Naive B cell (primary cell): ENCODE data around the gene ARIH2. TPM values are rescaled to one million over a fixed set of nuclear protein-coding genes. Genes with fewer than 3 reads are reported as not detected.
A peak's percentile ranks its signal among the peaks of the same experiment; 100 is the strongest.

ENCODE experiments used
- ATAC-seq, 2 donors: fragments of 150-1000 bp; cut with Tn5 transposase; 2 replicates each; pipeline ENCODE4 v1.10.0; 2021; ENCODE audit warnings: low read depth in 2 of 2, mild to moderate bottlenecking in 2 of 2, moderate library complexity in 2 of 2
- DNase-seq: peaks from one replicate; pipeline ENCODE4 v3.0.0; 2022
- H3K27ac Mint-ChIP-seq, 6 donors: one replicate each; pipeline ENCODE4 v1.8.0; 2020 to 2022; ENCODE audit warnings: mild to moderate bottlenecking in 6 of 6, mixed read lengths in 6 of 6, moderate library complexity in 5 of 6, inconsistent platforms in 2 of 6
- H3K27me3 Mint-ChIP-seq, 3 donors: one replicate each; pipeline ENCODE4 v1.8.0; 2021 to 2022; ENCODE audit warnings: mixed read lengths in 3 of 3, mild to moderate bottlenecking in 1 of 3
- H3K36me3 Mint-ChIP-seq, 2 donors: one replicate each; pipeline ENCODE4 v1.8.0; 2020 to 2022; ENCODE audit warnings: mixed read lengths in 2 of 2, inconsistent platforms in 1 of 2, mild to moderate bottlenecking in 1 of 2
- H3K4me1 Mint-ChIP-seq, 3 donors: one replicate each; pipeline ENCODE4 v1.8.0; 2020 to 2022; ENCODE audit warnings: mixed read lengths in 3 of 3, inconsistent platforms in 1 of 3, mild to moderate bottlenecking in 1 of 3, moderate library complexity in 1 of 3
- H3K4me3 Mint-ChIP-seq, 8 donors: one replicate each; pipeline ENCODE4 v1.8.0; 2020 to 2022; ENCODE audit warnings: mild to moderate bottlenecking in 8 of 8, mixed read lengths in 8 of 8, moderate library complexity in 8 of 8, inconsistent platforms in 2 of 8
- H3K9me3 Mint-ChIP-seq, 7 donors: one replicate each; pipeline ENCODE4 v1.8.0; 2020 to 2022; ENCODE audit warnings: mixed read lengths in 7 of 7, mild to moderate bottlenecking in 5 of 7, inconsistent platforms in 2 of 7, moderate library complexity in 1 of 7
- polyA plus RNA-seq, 6 donors: library from polyadenylated mRNA; unstranded; fragments of 300-500 nt; fragmentation: Illumina TruSeq; gene quantifications; one replicate each; pipeline ENCODE4 v1.2.3, GENCODE V29; 2021; ENCODE audit warnings: low read depth in 6 of 6

ARIH2 gene
- polyA plus RNA-seq, 6 donors from 2014 or later: 109 to 192 (median 122) TPM

DNA sequence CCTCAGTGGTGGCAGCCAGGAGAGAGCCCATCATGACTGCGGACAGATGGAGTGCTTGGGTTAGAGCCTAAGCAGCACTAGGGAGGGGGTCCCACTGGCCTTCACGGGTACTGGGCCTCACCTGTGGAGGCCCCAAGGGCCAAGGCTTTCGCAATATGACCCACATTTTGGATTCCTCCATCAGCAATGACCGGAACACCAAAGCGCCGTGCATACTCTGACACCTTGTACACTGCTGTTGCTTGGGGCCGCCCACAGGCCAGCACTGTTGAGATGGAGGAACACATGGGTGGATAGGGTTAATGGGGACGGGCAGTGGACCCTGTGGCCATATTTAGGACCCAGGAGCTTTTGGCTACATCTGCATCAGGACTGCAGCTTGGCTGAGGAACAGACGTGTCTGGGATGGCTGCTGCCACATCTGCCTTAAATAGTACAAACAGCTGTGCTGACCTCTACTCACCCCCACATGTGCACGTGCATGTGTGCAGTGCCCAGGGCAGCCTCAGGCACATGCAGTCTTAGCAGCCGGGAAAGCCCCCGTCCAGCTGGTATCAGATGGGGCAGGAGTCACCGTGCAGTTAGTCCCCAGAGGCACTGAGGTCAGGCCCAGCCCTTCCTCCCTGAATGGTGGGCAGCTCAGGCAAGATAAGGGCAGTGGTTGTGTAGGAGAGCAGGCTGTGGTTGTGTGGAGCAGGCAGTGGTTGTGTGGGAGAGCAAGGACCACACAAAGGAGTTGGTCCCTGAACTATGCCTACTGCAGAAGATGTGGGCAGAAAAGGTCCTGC is 106.6 kb downstream of the ARIH2 start:
- no peaks in the 10 kb centered on the region for H3K9me3 Mint-ChIP-seq
- no peak for ATAC-seq

DNA sequence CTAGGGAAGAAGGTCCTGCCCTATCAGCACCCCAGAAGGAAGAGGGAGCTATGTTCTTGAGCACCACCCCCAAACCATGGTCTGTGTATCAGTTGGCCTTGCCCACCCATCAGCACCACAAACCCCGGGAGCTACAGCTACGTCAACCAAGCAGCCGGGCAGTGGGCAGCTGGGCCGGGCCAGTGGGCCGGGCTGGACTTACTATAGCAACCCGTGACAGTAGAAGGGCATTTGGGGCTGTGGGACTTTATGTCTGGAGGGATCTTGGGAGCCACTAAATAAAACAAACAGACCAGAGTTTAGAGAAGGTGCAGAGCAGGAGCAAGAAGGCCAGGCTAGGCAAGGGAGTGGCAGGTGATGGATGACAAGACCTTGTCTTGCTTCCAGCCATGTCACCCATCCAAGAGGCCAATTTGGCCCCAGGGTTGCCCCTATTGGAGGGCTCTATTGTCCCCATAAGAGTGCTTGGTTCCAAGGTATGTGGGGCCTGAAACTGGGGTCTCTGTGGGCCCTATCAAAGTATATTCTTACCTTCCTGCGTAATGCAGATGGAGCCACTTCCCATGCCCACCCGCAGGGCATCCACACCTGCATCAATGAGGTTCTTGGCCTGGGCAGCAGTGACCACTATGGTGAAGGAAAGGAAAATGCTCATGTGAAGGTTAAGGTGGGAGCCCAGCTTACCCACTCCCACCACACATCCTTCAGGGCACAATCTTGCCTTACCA is 107.3 kb downstream of the ARIH2 start:
- H3K9me3 Mint-ChIP-seq: no peaks in the 10 kb centered on the region
- DNase-seq (no peak), ATAC-seq (no peak)
- no peaks in the 10 kb centered on the region for H3K36me3 Mint-ChIP-seq
- peaks cover 44 to 75% (median 64%) of the 10 kb centered on the region in 3 donors for H3K4me1 Mint-ChIP-seq
- H3K27ac Mint-ChIP-seq: peak overlapping the region in 4 of 6 donors; percentile 69 to 87 (median 77)
- H3K27me3 Mint-ChIP-seq: no peaks in the 10 kb centered on the region
- H3K4me3 Mint-ChIP-seq: peak overlapping the region in 2 of 8 donors; percentile 6 to 93

More for the DNA sequence above, 106.6 kb downstream of the ARIH2 start:
- Mint-ChIP-seq H3K4me3 (peak overlapping the region in 2 of 8 donors; percentile 70 to 93), H3K27me3 (no peaks in the 10 kb centered on the region), H3K4me1 (peaks cover 46 to 79% (median 69%) of the 10 kb centered on the region in 3 donors), H3K36me3 (no peaks in the 10 kb centered on the region), H3K27ac (peak overlapping the region in 3 of 6 donors; percentile 69 to 87 (median 82))
- no peak for DNase-seq

DNA sequence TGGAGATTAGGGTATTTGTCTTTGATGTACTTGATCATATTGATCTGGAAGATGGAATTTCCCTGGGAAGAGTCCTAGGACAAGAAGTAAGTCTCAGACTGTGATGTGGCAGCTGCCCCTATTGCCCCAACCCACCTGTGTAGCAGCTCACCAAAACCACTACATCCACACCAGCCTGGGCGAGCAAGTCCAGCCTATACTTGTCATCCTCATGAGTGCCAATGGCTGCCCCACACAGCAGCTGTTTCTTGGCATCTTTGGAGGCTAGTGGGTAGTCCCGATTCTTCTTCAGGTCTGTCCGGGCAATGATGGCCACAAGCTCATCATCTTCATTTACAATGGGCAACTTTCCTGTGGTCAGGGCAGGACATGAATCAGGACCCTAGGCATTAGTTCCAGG is 107.9 kb downstream of the ARIH2 start:
- Mint-ChIP-seq H3K4me1 (peaks cover 40 to 72% (median 68%) of the 10 kb centered on the region in 3 donors), H3K4me3 (peak overlapping the region in 2 of 8 donors; percentile 6 to 93), H3K27ac (peak overlapping the region in 2 of 6 donors; percentile 20 to 60), H3K36me3 (peaks cover 4% of the 10 kb centered on the region in 2 donors), H3K9me3 (no peaks in the 10 kb centered on the region), H3K27me3 (no peaks in the 10 kb centered on the region)
- DNase-seq (no peak), ATAC-seq (no peak)

DNA sequence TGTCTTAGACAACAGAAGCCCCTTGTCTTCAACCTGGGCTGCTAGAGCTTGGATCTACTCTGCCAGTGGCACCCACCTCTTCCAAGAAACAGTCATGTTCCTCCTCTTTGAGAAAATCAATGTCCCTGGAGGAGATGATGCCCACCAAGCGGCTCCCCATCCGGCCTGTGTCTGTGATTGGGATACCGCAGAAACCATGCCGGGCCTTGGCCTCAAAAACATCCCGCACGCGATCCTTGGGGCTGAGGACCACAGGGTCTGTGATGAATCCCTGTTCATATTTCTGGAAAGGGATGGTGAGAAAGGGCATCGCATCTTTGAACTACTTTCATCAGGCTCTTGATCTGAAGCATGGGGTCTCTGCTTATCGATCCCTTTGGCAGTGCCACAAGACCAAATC is 109.0 kb downstream of the ARIH2 start:
- Mint-ChIP-seq H3K4me3 (peak overlapping the region in 2 of 8 donors; percentile 93 to 94), H3K36me3 (peaks cover 4 to 13% of the 10 kb centered on the region in 2 donors), H3K4me1 (peaks cover 40 to 69% (median 65%) of the 10 kb centered on the region in 3 donors), H3K27ac (peak overlapping the region in 2 of 6 donors; percentile 54 to 99), H3K9me3 (no peaks in the 10 kb centered on the region), H3K27me3 (no peaks in the 10 kb centered on the region)
- ATAC-seq (no peak), DNase-seq (no peak)

DNA sequence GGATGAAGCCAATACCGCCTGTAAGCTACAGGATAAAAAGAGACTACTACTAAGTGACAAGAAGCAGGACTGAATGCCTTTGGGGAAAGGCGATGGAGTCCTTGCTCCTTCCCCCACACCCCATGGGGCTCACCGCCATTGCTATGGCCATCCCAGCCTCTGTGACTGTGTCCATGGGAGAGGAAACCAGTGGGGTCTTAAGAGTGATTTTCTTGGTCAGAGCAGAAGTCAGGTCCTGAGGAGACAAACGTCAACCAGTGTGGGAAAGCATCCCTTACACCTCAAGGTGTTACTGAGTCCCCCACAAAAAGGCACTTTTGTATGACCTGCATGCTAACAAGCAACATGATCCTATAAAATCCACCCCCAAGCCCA is 109.6 kb downstream of the ARIH2 start:
- DNase-seq (no peak), ATAC-seq (no peak)
- Mint-ChIP-seq H3K27me3 (no peaks in the 10 kb centered on the region), H3K27ac (peak overlapping the region; percentile 98 to 100 (median 99)), H3K4me1 (peaks cover 37 to 63% (median 59%) of the 10 kb centered on the region in 3 donors), H3K9me3 (no peaks in the 10 kb centered on the region), H3K4me3 (peak overlapping the region; percentile 93 to 99 (median 95)), H3K36me3 (peaks cover 4 to 13% of the 10 kb centered on the region in 2 donors)

DNA sequence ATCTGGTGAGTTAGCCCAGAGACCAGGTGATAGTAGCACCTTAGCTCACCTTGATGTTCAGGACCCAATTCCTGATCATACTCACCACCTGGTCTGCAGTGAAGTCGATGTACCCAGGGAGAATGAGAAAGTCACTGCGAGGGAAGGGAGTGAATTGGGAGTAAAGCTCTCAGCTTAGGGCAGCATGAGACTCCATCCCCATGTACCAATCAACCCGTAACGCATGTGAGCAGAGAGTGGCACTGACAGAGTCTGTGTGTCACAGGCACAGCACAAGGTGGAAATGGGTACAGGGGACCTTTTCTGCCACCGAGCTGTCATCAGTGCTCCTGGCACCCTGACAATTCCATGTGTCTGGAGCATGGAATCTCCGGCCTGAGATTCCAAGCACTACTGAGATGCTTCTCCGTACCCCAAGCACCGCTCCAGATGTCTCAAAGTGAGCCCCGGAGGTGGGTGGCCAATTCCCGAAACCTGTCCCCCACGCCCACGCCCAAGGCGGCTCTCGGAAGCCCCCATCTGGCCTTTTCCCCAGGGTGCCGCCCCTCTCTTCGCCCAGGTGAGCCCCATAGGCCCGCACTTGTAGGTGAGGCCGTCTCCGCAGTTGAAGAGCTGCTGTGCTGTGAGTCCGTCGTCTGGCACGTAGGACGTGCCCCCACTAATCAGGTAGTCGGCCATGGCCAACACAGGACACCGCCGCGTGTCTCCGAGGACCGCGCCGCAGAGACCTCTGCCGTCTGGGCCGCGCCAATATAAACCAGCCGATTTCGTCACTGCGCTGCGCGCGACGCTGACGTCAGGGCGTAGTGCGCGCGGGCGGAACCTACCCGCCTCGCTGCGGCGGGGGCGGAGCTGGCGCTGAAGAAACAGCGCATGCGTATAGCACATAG is 110.3 kb downstream of the ARIH2 start, which contains the start of gene IMPDH2:
TSS of gene IMPDH2 (minus strand) at position 726 of the 890 bp plus-strand sequence. CDS start at position 678, 48 bp downstream.
- ATAC-seq: peak; percentile 96 to 97
- DNase-seq: peak; percentile 92
- H3K4me3 Mint-ChIP-seq: peak within 1 kb of the TSS; percentile 93 to 99 (median 95)
- no peaks in the 10 kb centered on the region for H3K27me3 Mint-ChIP-seq
- H3K36me3 Mint-ChIP-seq: peaks cover 4 to 13% of the 10 kb centered on the region in 2 donors
- peaks cover 37 to 57% (median 52%) of the 10 kb centered on the region in 3 donors for H3K4me1 Mint-ChIP-seq
- no peaks in the 10 kb centered on the region for H3K9me3 Mint-ChIP-seq
- H3K27ac Mint-ChIP-seq: peak within 1 kb of the TSS; percentile 98 to 100 (median 99)

DNA sequence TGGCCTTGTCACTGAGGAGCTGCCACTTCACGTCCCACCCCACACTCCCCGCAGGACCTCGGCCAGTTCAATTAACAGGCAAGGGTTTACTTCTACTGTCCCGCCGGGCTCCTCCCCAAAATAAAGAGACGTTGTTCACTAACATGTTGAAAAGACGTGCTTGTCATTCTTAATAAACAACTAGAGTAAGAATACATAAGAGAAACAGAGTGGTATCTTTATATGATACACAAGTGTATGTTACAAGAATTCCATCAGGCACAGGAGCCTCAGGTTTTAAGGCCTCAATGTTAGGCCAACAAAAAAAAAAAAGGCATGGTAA is 110.9 kb downstream of the ARIH2 start:
- H3K9me3 Mint-ChIP-seq: no peaks in the 10 kb centered on the region
- peak overlapping the region; percentile 93 to 99 (median 95) for H3K4me3 Mint-ChIP-seq
- no peak for DNase-seq
- H3K27me3 Mint-ChIP-seq: no peaks in the 10 kb centered on the region
- ATAC-seq: no peak
- peaks cover 5 to 13% of the 10 kb centered on the region in 2 donors for H3K36me3 Mint-ChIP-seq
- H3K27ac Mint-ChIP-seq: peak overlapping the region; percentile 98 to 100 (median 99)
- peaks cover 37 to 51% (median 46%) of the 10 kb centered on the region in 3 donors for H3K4me1 Mint-ChIP-seq

DNA sequence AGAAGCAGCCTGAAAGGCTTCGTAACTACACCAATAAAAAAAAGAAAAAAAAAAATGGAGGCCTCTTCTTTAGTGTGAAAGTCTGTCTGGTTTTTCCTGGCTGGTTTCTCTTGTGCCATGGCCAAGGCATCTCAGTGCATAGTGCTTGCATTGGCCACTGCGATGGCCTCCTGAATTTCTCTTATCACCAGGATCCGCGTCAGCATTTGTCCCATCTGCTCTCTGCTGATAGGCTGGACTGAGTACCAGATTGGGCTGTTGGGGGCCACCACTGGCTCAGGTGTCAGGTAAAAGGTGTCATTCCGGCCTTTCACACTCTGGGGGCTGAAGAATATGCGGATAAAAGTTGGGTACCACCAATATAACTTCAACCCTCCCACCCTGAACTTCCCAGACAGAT is 111.7 kb downstream of the ARIH2 start:
- Mint-ChIP-seq H3K27ac (peak overlapping the region in 5 of 6 donors; percentile 51 to 99 (median 91)), H3K9me3 (no peaks in the 10 kb centered on the region), H3K36me3 (peaks cover 11 to 13% of the 10 kb centered on the region in 2 donors), H3K27me3 (no peaks in the 10 kb centered on the region), H3K4me1 (peaks cover 34 to 48% (median 44%) of the 10 kb centered on the region in 3 donors), H3K4me3 (peak overlapping the region in 3 of 8 donors; percentile 35 to 68 (median 41))
- ATAC-seq (no peak), DNase-seq (no peak)

DNA sequence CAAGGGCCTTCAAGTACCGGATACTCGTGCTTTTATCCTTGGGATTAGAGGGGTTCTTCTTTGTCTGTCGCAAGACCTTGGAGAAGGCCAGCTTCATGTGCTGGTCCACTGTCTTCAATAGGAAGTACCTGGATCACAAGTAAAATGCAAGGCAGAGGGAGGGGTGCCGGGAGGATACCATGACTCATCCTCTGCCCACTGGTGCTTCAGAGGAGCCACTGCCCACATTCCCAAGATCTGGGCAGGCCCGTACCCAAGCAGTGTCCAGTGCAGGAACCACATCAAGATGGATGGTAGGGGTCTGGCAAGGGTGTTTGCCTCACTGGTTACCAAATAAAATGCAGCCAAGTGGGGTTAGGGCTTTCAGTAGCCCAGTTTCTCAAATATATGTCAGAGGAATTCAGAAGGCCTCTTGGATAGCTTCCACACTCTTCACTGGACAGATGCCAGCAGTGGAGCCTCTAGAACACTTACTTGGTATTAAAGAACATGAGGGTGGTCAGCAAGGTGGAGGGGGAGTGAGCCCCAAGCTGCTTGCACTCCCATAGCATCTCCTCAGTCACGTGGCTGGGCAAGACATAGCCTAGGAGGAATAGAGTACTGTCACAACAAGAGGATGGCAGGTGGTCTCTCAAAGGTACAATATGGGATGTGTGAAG is 114.1 kb downstream of the ARIH2 start:
- Mint-ChIP-seq H3K9me3 (no peaks in the 10 kb centered on the region), H3K4me1 (peaks cover 22 to 31% (median 26%) of the 10 kb centered on the region in 3 donors), H3K4me3 (no peak overlapping the region), H3K36me3 (peaks cover 13 to 15% of the 10 kb centered on the region in 2 donors), H3K27me3 (no peaks in the 10 kb centered on the region), H3K27ac (no peak overlapping the region)
- ATAC-seq: no peak
- DNase-seq: no peak

DNA sequence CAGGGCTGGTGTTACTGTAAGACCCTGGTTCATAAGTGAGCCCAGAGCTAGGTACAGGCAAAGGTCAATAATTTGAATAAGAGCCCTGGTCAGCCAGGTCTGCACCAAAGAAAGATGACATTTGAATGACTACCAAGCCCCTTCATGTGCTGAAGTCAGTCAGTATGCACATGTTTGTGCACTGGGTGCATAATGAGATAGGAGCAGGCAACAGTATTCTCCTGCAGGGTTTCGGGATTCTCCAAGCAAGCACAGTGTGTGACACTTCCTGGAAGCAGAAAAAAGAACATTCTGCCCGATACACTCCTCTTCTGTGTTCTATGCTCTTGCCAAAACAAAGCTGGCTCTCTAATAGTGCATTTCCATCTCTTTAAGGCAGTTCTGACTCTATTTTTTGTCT is 116.0 kb downstream of the ARIH2 start:
- peaks cover 4 to 15% (median 8%) of the 10 kb centered on the region in 3 donors for H3K4me1 Mint-ChIP-seq
- DNase-seq: no peak
- H3K36me3 Mint-ChIP-seq: peaks cover 13 to 15% of the 10 kb centered on the region in 2 donors
- H3K27ac Mint-ChIP-seq: peak overlapping the region in 1 of 6 donors; percentile 43
- H3K4me3 Mint-ChIP-seq: no peak overlapping the region
- no peak for ATAC-seq
- H3K27me3 Mint-ChIP-seq: no peaks in the 10 kb centered on the region
- H3K9me3 Mint-ChIP-seq: no peaks in the 10 kb centered on the region

DNA sequence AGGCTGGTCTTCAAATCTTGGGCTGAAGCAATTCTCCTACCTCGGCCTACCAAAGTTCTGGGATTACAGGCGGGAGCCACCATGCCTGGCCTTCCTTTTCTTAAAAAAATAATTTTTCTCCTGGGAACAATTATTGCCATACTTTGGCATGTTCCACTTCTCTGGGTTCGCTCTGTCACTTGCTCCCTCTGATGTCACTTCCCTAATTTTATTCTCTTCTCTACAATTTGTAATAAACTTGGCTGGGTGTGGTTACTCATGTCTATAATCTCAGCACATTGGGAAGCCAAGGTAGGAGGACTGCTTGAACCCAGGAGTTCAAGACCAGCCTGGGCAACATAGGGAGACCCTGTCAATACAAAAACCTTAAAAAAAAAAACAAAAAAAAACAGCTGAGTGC is 116.6 kb downstream of the ARIH2 start:
- Mint-ChIP-seq H3K27ac (peak overlapping the region in 5 of 6 donors; percentile 33 to 92 (median 43)), H3K4me1 (peaks cover 4 to 14% (median 4%) of the 10 kb centered on the region in 3 donors), H3K4me3 (no peak overlapping the region)

More for the DNA sequence above, 116.6 kb downstream of the ARIH2 start:
- DNase-seq (no peak), ATAC-seq (no peak)
- H3K27me3 Mint-ChIP-seq: no peaks in the 10 kb centered on the region
- H3K9me3 Mint-ChIP-seq: no peaks in the 10 kb centered on the region
- H3K36me3 Mint-ChIP-seq: peaks cover 13 to 15% of the 10 kb centered on the region in 2 donors
